Thoracic aorta (tissue), 2 donors: ENCODE measurements around the gene PIEZO2. TPM values are rescaled to one million over a fixed set of nuclear protein-coding genes. Genes with fewer than 3 reads are reported as not detected.
"Not testable (repeated sequence)": the region's sequence is repeated elsewhere in the genome, so short reads cannot be mapped to it uniquely, and the experiment has no call there.

Experiments
- ATAC-seq: fragments of 150-250 bp; one replicate; pipeline ENCODE4 v1.8.0; 2017; ENCODE audit warnings: low read depth; ENCODE audit not compliant: insufficient number of reproducible peaks, low FRiP score
- DNase-seq: peaks from one replicate; pipeline ENCODE4 v3.0.0-alpha.2; 2020; ENCODE audit warnings: low spot score
- H3K27ac ChIP-seq, 2 donors: fragments of 200-600 bp; sonication (generic); 1 replicate in 1 of 2; 2 replicates in 1 of 2; pipeline ENCODE4 v1.5.1; 2016; ENCODE audit warnings: mild to moderate bottlenecking in 2 of 2, moderate library complexity in 2 of 2
- H3K27me3 ChIP-seq: fragments of 200-600 bp; sonication (generic); replicated peaks from 2 replicates; pipeline ENCODE4 v1.6.0; 2016; ENCODE audit warnings: mild to moderate bottlenecking; ENCODE audit not compliant: insufficient read depth
- H3K36me3 ChIP-seq: fragments of 200-600 bp; sonication (generic); one replicate; pipeline ENCODE4 v1.5.1; 2016
- H3K4me1 ChIP-seq, 2 donors: fragments of 200-600 bp; sonication (generic); 1 replicate in 1 of 2; 2 replicates in 1 of 2; pipeline versions ENCODE4 v1.5.1 to v1.6.0; 2016; ENCODE audit warnings: low read depth in 2 of 2, mild to moderate bottlenecking in 1 of 2; ENCODE audit not compliant: control insufficient read depth in 1 of 2
- H3K4me3 ChIP-seq: fragments of 200-600 bp; sonication (generic); 2 replicates; pipeline ENCODE4 v1.5.1; 2016; ENCODE audit warnings: mild to moderate bottlenecking
- H3K9me3 ChIP-seq: fragments of 200-600 bp; sonication (generic); 2 replicates; pipeline ENCODE4 v1.5.1; 2016
- total RNA-seq, 2 donors: library from RNA; depleted of rRNA; stranded (reverse); fragments of >200 nt; gene quantifications; one replicate each; pipeline versions ENCODE4 v1.1.0 to v1.2.3, GENCODE V29; 2016

PIEZO2 gene
- total RNA-seq, 2 donors from 2014 or later: 8.3 to 10.3 TPM

DNA sequence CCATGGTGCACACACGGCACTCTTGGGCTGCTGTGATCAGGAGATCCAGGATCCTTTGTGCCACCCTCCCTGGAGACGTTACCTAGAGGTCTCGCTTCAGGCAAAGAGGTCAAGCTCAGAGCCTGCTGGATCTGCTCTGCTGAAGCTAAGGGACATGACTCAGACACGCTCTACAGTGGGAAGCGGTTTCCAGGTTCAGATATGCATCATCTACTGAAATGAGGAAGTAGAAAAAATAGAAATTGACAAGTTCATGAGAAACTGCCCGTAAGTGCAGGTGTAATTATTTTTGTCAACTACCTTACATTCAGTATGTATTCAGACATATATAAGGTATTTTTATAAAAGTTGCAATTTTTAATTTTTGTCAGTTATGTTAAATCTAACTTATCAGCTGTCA lies 520.3 kb downstream of the PIEZO2 start:
- not testable (repeated sequence) for H3K9me3 ChIP-seq, H3K4me1 ChIP-seq, ATAC-seq, H3K36me3 ChIP-seq, H3K27me3 ChIP-seq, DNase-seq, H3K4me3 ChIP-seq, H3K27ac ChIP-seq

DNA sequence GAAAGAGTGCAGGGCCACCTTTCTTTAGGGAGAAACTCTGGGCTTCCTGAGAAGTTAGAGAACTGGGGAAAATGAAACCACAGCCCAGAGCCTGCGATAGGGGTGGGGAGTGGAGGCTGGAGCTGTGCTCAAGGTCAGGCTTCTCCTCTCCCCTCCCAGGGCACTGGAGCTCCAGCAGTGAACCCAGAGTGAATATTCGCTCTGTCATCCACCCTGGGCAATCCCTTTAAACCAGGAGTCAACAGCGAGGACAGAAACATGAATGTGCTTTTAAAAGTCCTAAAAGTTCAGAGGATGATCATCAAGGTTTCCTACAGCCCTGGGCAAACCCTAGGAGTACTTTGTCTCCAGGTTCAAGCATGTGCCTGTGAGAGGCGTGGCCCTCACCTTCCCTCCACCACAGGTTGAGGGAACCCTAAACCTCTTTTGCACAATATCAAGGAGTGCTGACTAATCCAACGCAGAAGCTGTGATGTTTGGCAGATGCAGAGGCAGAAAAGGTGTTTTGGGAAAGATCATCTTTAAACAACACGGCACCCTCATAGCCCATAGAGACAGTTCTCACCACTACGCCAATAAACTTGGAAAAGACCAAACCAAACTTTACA lies 522.7 kb downstream of the PIEZO2 start:
- ATAC-seq, H3K4me3 ChIP-seq, H3K9me3 ChIP-seq, H3K36me3 ChIP-seq, H3K27ac ChIP-seq, H3K27me3 ChIP-seq, DNase-seq, H3K4me1 ChIP-seq: not testable (repeated sequence)

DNA sequence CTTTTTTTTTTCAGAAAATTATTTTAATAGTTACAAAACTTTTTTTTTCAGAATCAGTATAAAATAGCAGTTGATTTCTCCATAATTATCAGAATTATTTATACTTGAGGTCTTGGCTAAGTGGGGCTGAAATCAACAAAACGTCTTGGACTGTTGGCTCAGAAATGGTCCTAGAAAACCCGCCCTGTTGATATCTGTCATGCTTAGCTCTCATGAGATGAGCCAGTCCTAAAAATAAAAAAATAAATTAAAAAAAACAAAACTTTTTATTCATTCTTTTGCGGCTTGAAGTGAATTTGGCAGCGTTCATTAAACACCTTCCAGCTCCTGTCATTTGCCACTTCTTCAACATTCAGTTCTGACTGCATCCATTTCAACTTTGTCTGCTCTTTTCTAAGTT lies 525.8 kb downstream of the PIEZO2 start:
- H3K27me3 ChIP-seq, H3K36me3 ChIP-seq, H3K9me3 ChIP-seq, DNase-seq, H3K4me1 ChIP-seq, H3K27ac ChIP-seq, H3K4me3 ChIP-seq, ATAC-seq: not testable (repeated sequence)

DNA sequence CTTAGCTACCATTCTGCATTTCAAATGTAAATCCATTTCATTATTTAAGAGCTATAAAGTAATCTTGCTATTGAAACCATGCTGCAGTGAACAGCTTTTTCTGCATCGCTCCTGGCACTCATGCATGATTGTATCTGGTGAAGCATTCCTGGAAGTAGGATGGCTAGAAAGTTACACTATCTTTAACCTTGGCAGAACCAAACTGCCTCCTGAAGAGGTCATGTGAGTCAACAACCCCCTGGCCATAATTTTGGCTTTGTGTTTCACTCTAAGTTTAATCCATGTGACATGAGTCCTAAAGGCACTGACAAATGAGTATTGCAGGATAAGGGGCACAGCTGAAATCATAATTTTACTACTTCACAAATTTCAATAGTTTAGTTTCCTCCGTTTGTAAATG lies 526.4 kb downstream of the PIEZO2 start:
- not testable (repeated sequence) for H3K36me3 ChIP-seq, H3K4me3 ChIP-seq, H3K27ac ChIP-seq, H3K4me1 ChIP-seq, ATAC-seq, DNase-seq, H3K9me3 ChIP-seq, H3K27me3 ChIP-seq

DNA sequence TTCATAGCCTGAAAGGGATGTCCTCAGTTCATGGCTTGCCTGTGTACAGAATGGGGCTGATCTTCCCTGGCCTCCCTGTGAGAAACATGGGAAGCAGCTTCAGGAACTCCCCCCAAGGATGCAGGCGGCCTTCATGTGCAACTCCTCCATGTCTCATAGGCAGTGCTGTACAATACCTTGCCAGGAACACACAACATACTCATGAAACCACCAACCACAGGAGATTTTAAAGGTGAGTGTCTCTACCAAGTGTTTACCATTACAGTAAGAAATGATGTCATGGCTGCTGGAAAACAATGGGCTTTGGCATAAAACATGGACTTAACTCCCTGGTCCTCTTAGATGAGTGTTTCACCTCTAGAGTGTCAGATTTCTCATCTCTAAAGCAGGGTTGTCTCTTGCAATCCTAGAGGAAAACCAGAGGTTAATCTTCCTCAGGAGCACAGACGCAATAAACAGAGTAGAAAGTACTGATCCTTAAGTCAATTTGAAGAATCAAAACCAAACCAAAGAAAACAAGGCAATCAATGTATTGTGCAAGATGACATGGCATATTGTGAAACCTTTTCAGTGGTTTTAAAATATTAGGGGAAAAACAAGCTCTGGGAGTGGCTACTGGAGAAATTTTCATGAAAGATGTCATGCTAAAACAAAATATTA lies 528.6 kb downstream of the PIEZO2 start:
- H3K4me3 ChIP-seq, H3K4me1 ChIP-seq, H3K27ac ChIP-seq, H3K9me3 ChIP-seq, ATAC-seq, H3K27me3 ChIP-seq, DNase-seq, H3K36me3 ChIP-seq: not testable (repeated sequence)
